Parathyroid adenoma (tissue), 2 donors: Measurements from ENCODE around the gene ABHD10.

Experiments
- H2AFZ ChIP-seq: fragments of 300-600 bp; sonication (generic); one replicate; pipeline ENCODE4 v1.7.0; 2017; ENCODE audit warnings: antibody characterized with exemption, mild to moderate bottlenecking
- H3K27ac ChIP-seq: fragments of 300-600 bp; sonication (generic); one replicate; pipeline ENCODE4 v1.7.0; 2017
- H3K27me3 ChIP-seq: fragments of 300-600 bp; sonication (generic); one replicate; pipeline ENCODE4 v1.7.0; 2017; ENCODE audit warnings: low read length; ENCODE audit not compliant: control insufficient read depth, insufficient read depth
- H3K36me3 ChIP-seq: fragments of 300-600 bp; sonication (generic); one replicate; pipeline ENCODE4 v1.7.0; 2017; ENCODE audit warnings: low read length; ENCODE audit not compliant: control insufficient read depth, insufficient read depth
- H3K4me1 ChIP-seq: fragments of 300-600 bp; sonication (generic); one replicate; pipeline ENCODE4 v1.7.0; 2017; ENCODE audit warnings: control low read depth
- H3K4me2 ChIP-seq: fragments of 300-600 bp; sonication (generic); one replicate; pipeline ENCODE4 v1.7.0; 2017; ENCODE audit warnings: low read length
- H3K4me3 ChIP-seq: fragments of 300-600 bp; sonication (generic); one replicate; pipeline ENCODE4 v1.7.0; 2017; ENCODE audit warnings: low read depth, low read length
- H3K79me2 ChIP-seq: fragments of 300-600 bp; sonication (generic); one replicate; pipeline ENCODE4 v1.7.0; 2017; ENCODE audit warnings: control low read depth
- H3K9ac ChIP-seq: fragments of 300-600 bp; sonication (generic); one replicate; pipeline ENCODE4 v1.7.0; 2017; ENCODE audit warnings: mild to moderate bottlenecking
- H3K9me3 ChIP-seq: fragments of 300-600 bp; sonication (generic); one replicate; pipeline ENCODE4 v1.7.0; 2017; ENCODE audit warnings: low read length; ENCODE audit not compliant: control insufficient read depth
- TF ChIP-seq, protein P1 (sequence below): fragments of 300-600 bp; sonication (generic); IDR thresholded peaks from one replicate; pipeline ENCODE4 v1.7.0; 2017; ENCODE audit warnings: antibody characterized with exemption, mild to moderate bottlenecking
- donor health status: primary hyperparathyroidism.

The ABHD10 gene

DNA sequence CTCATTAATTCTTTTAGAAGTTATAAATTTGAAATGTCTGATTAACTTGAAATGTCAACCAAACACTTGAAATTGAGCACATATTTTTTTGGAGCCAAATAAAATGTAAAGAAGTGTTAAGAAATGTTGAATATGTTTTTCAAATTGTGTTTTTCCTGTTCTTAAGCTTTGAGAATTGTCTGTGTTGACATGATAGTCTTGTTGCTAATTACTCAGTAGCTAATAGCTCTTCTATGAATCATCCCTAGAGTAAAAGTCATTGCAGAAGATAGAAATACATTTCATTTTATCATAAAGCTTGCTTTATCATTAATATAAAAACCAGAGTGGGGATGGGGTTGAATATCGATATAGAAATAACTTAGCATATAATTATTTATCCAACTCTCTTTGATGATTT, 41.9 kb upstream of the ABHD10 start:
- Histone ChIP-seq H3K79me2 (no peaks in the 10 kb centered on the region), H3K4me3 (no peak overlapping the region), H3K27me3 (no peaks in the 10 kb centered on the region), H3K4me2 (no peak overlapping the region), H3K9ac (no peak overlapping the region), H3K27ac (no peak overlapping the region), H3K9me3 (no peaks in the 10 kb centered on the region), H3K36me3 (no peaks in the 10 kb centered on the region), H2AFZ (no peak overlapping the region), H3K4me1 (no peaks in the 10 kb centered on the region)
- TF ChIP-seq, protein P1, sequence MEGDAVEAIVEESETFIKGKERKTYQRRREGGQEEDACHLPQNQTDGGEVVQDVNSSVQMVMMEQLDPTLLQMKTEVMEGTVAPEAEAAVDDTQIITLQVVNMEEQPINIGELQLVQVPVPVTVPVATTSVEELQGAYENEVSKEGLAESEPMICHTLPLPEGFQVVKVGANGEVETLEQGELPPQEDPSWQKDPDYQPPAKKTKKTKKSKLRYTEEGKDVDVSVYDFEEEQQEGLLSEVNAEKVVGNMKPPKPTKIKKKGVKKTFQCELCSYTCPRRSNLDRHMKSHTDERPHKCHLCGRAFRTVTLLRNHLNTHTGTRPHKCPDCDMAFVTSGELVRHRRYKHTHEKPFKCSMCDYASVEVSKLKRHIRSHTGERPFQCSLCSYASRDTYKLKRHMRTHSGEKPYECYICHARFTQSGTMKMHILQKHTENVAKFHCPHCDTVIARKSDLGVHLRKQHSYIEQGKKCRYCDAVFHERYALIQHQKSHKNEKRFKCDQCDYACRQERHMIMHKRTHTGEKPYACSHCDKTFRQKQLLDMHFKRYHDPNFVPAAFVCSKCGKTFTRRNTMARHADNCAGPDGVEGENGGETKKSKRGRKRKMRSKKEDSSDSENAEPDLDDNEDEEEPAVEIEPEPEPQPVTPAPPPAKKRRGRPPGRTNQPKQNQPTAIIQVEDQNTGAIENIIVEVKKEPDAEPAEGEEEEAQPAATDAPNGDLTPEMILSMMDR = no peak

DNA sequence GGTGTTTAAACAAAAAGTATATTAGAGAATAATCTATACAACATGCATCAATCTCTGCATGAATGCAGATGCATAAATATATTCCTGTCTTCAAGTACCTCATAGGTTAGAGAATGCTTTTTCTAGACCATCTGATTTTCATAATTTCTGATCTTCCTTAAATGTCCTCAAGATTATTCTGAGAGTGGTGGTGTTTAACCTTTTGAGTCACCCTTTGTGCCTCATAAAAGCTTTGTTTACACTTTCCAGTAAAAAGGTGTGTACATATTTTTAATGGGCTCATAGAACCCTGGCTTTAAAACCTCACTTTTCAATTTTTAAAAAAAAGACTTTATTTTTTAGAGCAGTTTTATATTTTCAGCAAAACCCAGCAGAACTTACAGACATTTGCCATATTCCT, 41.0 kb upstream of the ABHD10 start:
- Histone ChIP-seq H3K36me3 (no peaks in the 10 kb centered on the region), H3K27ac (no peak overlapping the region), H3K9me3 (no peaks in the 10 kb centered on the region), H3K79me2 (no peaks in the 10 kb centered on the region), H3K9ac (no peak overlapping the region), H3K27me3 (no peaks in the 10 kb centered on the region), H3K4me2 (no peak overlapping the region), H3K4me3 (no peak overlapping the region), H2AFZ (no peak overlapping the region), H3K4me1 (no peaks in the 10 kb centered on the region)
- TF ChIP-seq, protein P1 = no peak

- H3K27me3 ChIP-seq = no peaks in the 10 kb centered on the region
- no peak overlapping the region for H2AFZ ChIP-seq
- no peaks in the 10 kb centered on the region for H3K79me2 ChIP-seq
- no peaks in the 10 kb centered on the region for H3K36me3 ChIP-seq
- H3K4me2 ChIP-seq = no peak overlapping the region
- no peaks in the 10 kb centered on the region for H3K4me1 ChIP-seq
- H3K9ac ChIP-seq = no peak overlapping the region
- TF ChIP-seq, protein P1 = no peak
- no peak overlapping the region for H3K4me3 ChIP-seq
- H3K27ac ChIP-seq = no peak overlapping the region
- no peaks in the 10 kb centered on the region for H3K9me3 ChIP-seq
Measured at GRCh38 chr3:111939873-111940272, 39.0 kb upstream of the ABHD10 start.

DNA sequence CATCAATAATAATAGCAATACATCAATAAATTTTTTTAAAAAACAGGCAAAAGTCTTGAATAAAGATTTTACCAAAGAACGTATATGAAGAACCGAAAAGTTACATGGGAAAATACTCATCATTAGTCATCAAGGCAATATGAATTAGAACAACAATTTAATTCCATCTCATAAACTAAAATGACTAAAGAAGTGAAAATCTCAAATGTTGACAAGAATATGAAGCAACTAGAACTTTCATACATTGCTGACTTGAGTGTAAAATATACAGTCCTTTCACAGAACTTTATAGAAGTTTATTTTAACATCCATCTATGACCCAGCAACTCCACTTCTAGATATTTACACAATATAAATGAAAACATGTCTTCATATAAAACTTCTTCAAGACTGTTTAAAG, 35.3 kb upstream of the ABHD10 start:
- H3K9ac ChIP-seq = no peak overlapping the region
- no peaks in the 10 kb centered on the region for H3K9me3 ChIP-seq
- no peaks in the 10 kb centered on the region for H3K27me3 ChIP-seq
- no peak overlapping the region for H3K27ac ChIP-seq
- H3K79me2 ChIP-seq = no peaks in the 10 kb centered on the region
- TF ChIP-seq, protein P1 = no peak
- H3K36me3 ChIP-seq = no peaks in the 10 kb centered on the region
- no peak overlapping the region for H3K4me3 ChIP-seq
- no peaks in the 10 kb centered on the region for H3K4me1 ChIP-seq
- no peak overlapping the region for H2AFZ ChIP-seq
- H3K4me2 ChIP-seq = no peak overlapping the region

- H3K9me3 ChIP-seq = no peaks in the 10 kb centered on the region
- no peaks in the 10 kb centered on the region for H3K79me2 ChIP-seq
- H3K9ac ChIP-seq = no peak overlapping the region
- TF ChIP-seq, protein P1 = no peak
- no peak overlapping the region for H3K4me2 ChIP-seq
- no peak overlapping the region for H3K27ac ChIP-seq
- H3K4me1 ChIP-seq = no peaks in the 10 kb centered on the region
- no peak overlapping the region for H2AFZ ChIP-seq
- no peaks in the 10 kb centered on the region for H3K36me3 ChIP-seq
- no peaks in the 10 kb centered on the region for H3K27me3 ChIP-seq
- H3K4me3 ChIP-seq = no peak overlapping the region
Measured at GRCh38 chr3:111944372-111944771, 34.5 kb upstream of the ABHD10 start.
